GM23338 (cell line): ENCODE data around the gene ARHGAP9. TPM values are rescaled to one million over a fixed set of nuclear protein-coding genes. Genes with fewer than 3 reads are reported as not detected.

Source experiments
- ATAC-seq: fragments of 200-7000 bp; cut with Tn5 transposase; 3 replicates; pipeline ENCODE4 v1.9.1; 2020
- DNase-seq: peaks from one replicate; pipeline ENCODE4 v3.0.0-alpha.2; 2015; ENCODE audit warnings: low spot score
- H2AFZ ChIP-seq: fragments of 200-600 bp; sonication (generic); 2 replicates; pipeline ENCODE4 v1.8.0; 2016; ENCODE audit warnings: antibody characterized with exemption, mild to moderate bottlenecking, moderate library complexity
- H3F3A ChIP-seq: fragments of 200-600 bp; sonication (generic); replicated peaks from 2 replicates; pipeline ENCODE4 v1.8.0; 2017; ENCODE audit warnings: antibody characterized with exemption, mixed run types, low read depth
- H3K27ac ChIP-seq: fragments of 200-600 bp; sonication (generic); 2 replicates; pipeline ENCODE4 v1.6.1; 2016; ENCODE audit warnings: low read depth
- H3K27me3 ChIP-seq: fragments of 200-600 bp; sonication (generic); 2 replicates; pipeline ENCODE4 v1.8.0; 2016; ENCODE audit warnings: mild to moderate bottlenecking, mixed run types, moderate library complexity; ENCODE audit not compliant: insufficient read depth
- H3K36me3 ChIP-seq: fragments of 200-600 bp; sonication (generic); 2 replicates; pipeline ENCODE4 v1.8.0; 2016; ENCODE audit warnings: mild to moderate bottlenecking; ENCODE audit not compliant: insufficient read depth
- H3K4me1 ChIP-seq: fragments of 200-600 bp; sonication (generic); 2 replicates; pipeline ENCODE4 v1.8.0; 2016; ENCODE audit warnings: mild to moderate bottlenecking, moderate library complexity; ENCODE audit not compliant: insufficient read depth
- H3K4me2 ChIP-seq: fragments of 200-600 bp; sonication (generic); 2 replicates; pipeline ENCODE4 v1.7.1; 2017; ENCODE audit warnings: mixed run types
- H3K4me3 ChIP-seq: fragments of 200-600 bp; sonication (generic); 2 replicates; pipeline ENCODE4 v1.6.1; 2016; ENCODE audit warnings: mixed run types
- H3K79me2 ChIP-seq: fragments of 200-600 bp; sonication (generic); replicated peaks from 2 replicates; pipeline ENCODE4 v1.8.0; 2017; ENCODE audit warnings: mild to moderate bottlenecking; ENCODE audit not compliant: insufficient read depth
- H3K9me2 ChIP-seq: fragments of 200-600 bp; sonication (generic); 2 replicates; pipeline ENCODE4 v1.8.0; 2017; ENCODE audit not compliant: insufficient read depth
- H4K20me1 ChIP-seq: fragments of 200-600 bp; sonication (generic); replicated peaks from 2 replicates; pipeline ENCODE4 v1.8.0; 2017; ENCODE audit warnings: mild to moderate bottlenecking; ENCODE audit not compliant: insufficient read depth
- H3K27ac Mint-ChIP-seq: 2 replicates; pipeline ENCODE4 v1.8.0; 2020; ENCODE audit warnings: inconsistent platforms, mild to moderate bottlenecking, moderate library complexity, mixed read lengths
- H3K27me3 Mint-ChIP-seq: 3 replicates; pipeline ENCODE4 v1.8.0; 2022; ENCODE audit warnings: low read depth, mild to moderate bottlenecking, moderate library complexity, mixed read lengths, inconsistent platforms; ENCODE audit not compliant: insufficient read depth, poor library complexity
- H3K36me3 Mint-ChIP-seq: 3 replicates; pipeline ENCODE4 v1.8.0; 2021; ENCODE audit warnings: low read depth, mild to moderate bottlenecking, inconsistent platforms, moderate library complexity, mixed read lengths
- H3K4me1 Mint-ChIP-seq: 3 replicates; pipeline ENCODE4 v1.8.0; 2020; ENCODE audit warnings: mild to moderate bottlenecking, inconsistent platforms, mixed read lengths
- H3K4me3 Mint-ChIP-seq: 3 replicates; pipeline ENCODE4 v1.8.0; 2021; ENCODE audit warnings: moderate library complexity, mild to moderate bottlenecking, inconsistent platforms, mixed read lengths
- H3K9me3 Mint-ChIP-seq: 3 replicates; pipeline ENCODE4 v1.8.0; 2020; ENCODE audit warnings: moderate library complexity, mild to moderate bottlenecking, inconsistent platforms, mixed read lengths
- CREB1 ChIP-seq: fragments of 250-450 bp; sonication (Bioruptor Pico); IDR thresholded peaks from 2 replicates; pipeline ENCODE4 v1.5.0; 2020; ENCODE audit warnings: low read depth, mild to moderate bottlenecking, moderate library complexity
- CTCF ChIP-seq, 2 experiments: fragments of 200-600 bp in 1 of 2; sonication (generic) in 1 of 2; conservative IDR thresholded peaks; 2 replicates each; pipeline versions ENCODE4 v1.5.1 to v1.6.1; 2016 to 2017; ENCODE audit warnings: antibody characterized with exemption in 2 of 2, low read depth in 2 of 2, mild to moderate bottlenecking in 2 of 2, moderate library complexity in 1 of 2
- ETS1 ChIP-seq: IDR thresholded peaks from 2 replicates; pipeline ENCODE4 v1.6.1; 2016; ENCODE audit warnings: antibody characterized with exemption
- EZH2 ChIP-seq: fragments of 200-600 bp; sonication (generic); IDR thresholded peaks from one replicate; pipeline ENCODE4 v1.8.0; 2017; ENCODE audit warnings: antibody characterized with exemption, mild to moderate bottlenecking, low read depth; ENCODE audit not compliant: unreplicated experiment
- EZH2phosphoT487 ChIP-seq: fragments of 200-600 bp; sonication (generic); IDR thresholded peaks from one replicate; pipeline ENCODE4 v1.8.1; 2018; ENCODE audit warnings: antibody characterized with exemption; ENCODE audit not compliant: unreplicated experiment
- JUNB ChIP-seq: IDR thresholded peaks from one replicate; pipeline ENCODE4 v1.6.1; 2016; ENCODE audit warnings: antibody characterized with exemption; ENCODE audit not compliant: unreplicated experiment
- NANOG ChIP-seq: IDR thresholded peaks from 2 replicates; pipeline ENCODE4 v1.6.1; 2016; ENCODE audit warnings: antibody characterized with exemption, borderline replicate concordance
- POLR2AphosphoS5 ChIP-seq: IDR thresholded peaks from 2 replicates; pipeline ENCODE4 v1.6.1; 2016; ENCODE audit warnings: antibody characterized with exemption, low read depth
- REST ChIP-seq: IDR thresholded peaks from one replicate; pipeline ENCODE4 v1.6.1; 2018; ENCODE audit warnings: antibody characterized with exemption; ENCODE audit not compliant: unreplicated experiment
- STAT1 ChIP-seq: IDR thresholded peaks from one replicate; pipeline ENCODE4 v1.6.1; 2016; ENCODE audit warnings: antibody characterized with exemption; ENCODE audit not compliant: unreplicated experiment
- ZNF114 ChIP-seq: fragments of 250-450 bp; sonication (Bioruptor Pico); IDR thresholded peaks from 2 replicates; pipeline ENCODE4 v1.5.0; 2020; ENCODE audit warnings: mild to moderate bottlenecking, moderate library complexity
- ZNF331 ChIP-seq: fragments of 250-450 bp; sonication (Bioruptor Pico); IDR thresholded peaks from 2 replicates; pipeline ENCODE4 v1.5.0; 2020; ENCODE audit warnings: low read depth, mild to moderate bottlenecking, moderate library complexity
- ZNF462 ChIP-seq: fragments of 250-450 bp; sonication (Bioruptor Pico); IDR thresholded peaks from 2 replicates; pipeline ENCODE4 v1.5.0; 2020; ENCODE audit warnings: mild to moderate bottlenecking, moderate library complexity
- polyA plus RNA-seq: library from polyadenylated mRNA; unstranded; fragments of >200 nt; fragmentation: Nextera tagmentation; extraction: Ambion mirVana; gene quantifications from 2 replicates; pipeline ENCODE4 v1.2.1, GENCODE V29; 2016
- total RNA-seq: library from RNA; depleted of rRNA; stranded (reverse); fragments of >200 nt; shearing (Covaris generic); gene quantifications from 2 replicates; pipeline ENCODE4 v1.2.3, GENCODE V29; 2014

Gene ARHGAP9
- total and polyA plus RNA-seq, 2 experiments from 2014 or later: 4.5 to 7.1 TPM

GRCh38 chr12:57526477-57527126 lies 46.9 kb upstream of the ARHGAP9 start:
- no peak overlapping the region for H3K4me3 Mint-ChIP-seq
- TF ChIP-seq ZNF462 (CRISPR knock-in tag) (no peak), ZNF114 (CRISPR knock-in tag) (no peak), POLR2AphosphoS5 (no peak), JUNB (no peak), EZH2 (no peak), STAT1 (no peak), REST (no peak), CREB1 (CRISPR knock-in tag) (no peak), ZNF331 (CRISPR knock-in tag) (no peak), ETS1 (no peak), NANOG (no peak), EZH2phosphoT487 (no peak), CTCF (conservative IDR thresholded peaks at IDR 0.05; ENCODE audit: low read depth in 2 of 2) (no peak)
- H3K9me2 ChIP-seq: no peaks in the 10 kb centered on the region
- DNase-seq (no peak), ATAC-seq (no peak)
- H3K79me2 ChIP-seq: 0 out of 2 replicates have a peak, but pooled peaks cover 7% of the 10 kb centered on the region
- H3K4me3 ChIP-seq: no peak overlapping the region
- H3K36me3 ChIP-seq: peaks cover 9% of the 10 kb centered on the region
- no peak overlapping the region for H3K27ac Mint-ChIP-seq
- peaks cover 19% of the 10 kb centered on the region for H3K4me1 ChIP-seq
- peaks cover 24% of the 10 kb centered on the region for H3F3A ChIP-seq
- H3K4me1 Mint-ChIP-seq: peaks cover 35% of the 10 kb centered on the region
- peaks cover 17% of the 10 kb centered on the region for H4K20me1 ChIP-seq
- H3K36me3 Mint-ChIP-seq: peaks cover 38% of the 10 kb centered on the region
- no peak overlapping the region for H2AFZ ChIP-seq
- H3K27me3 ChIP-seq: no peaks in the 10 kb centered on the region
- H3K4me2 ChIP-seq: no peak overlapping the region
- H3K27ac ChIP-seq: no peak overlapping the region
- H3K9me3 Mint-ChIP-seq: no peaks in the 10 kb centered on the region; the same call in 2 of the 3 replicates
- H3K27me3 Mint-ChIP-seq: peaks cover 31% of the 10 kb centered on the region
